DMS 273 (cell line): ENCODE measurements around the gene ALDH3A2.

Experiments used
- DNase-seq: peaks from one replicate; lab custom pipeline; 2025; ENCODE audit not compliant: unreplicated experiment; lab: John Stamatoyannopoulos, UW

The ALDH3A2 gene

GRCh38 chr17:19713901-19714361 lies 65.4 kb downstream of the ALDH3A2 start:
- DNase-seq, result no peak

- no peak for DNase-seq
Measured at GRCh38 chr17:19714542-19715411, 66.2 kb downstream of the ALDH3A2 start.

GRCh38 chr17:19716108-19717030 lies 67.8 kb downstream of the ALDH3A2 start, which contains the start of gene SLC47A2:
TSS of gene SLC47A2 (minus strand) at chr17:19716584. CDS start at chr17:19716555, 29 bp downstream.
- DNase-seq, result no peak

GRCh38 chr17:19717031-19717360 lies 68.4 kb downstream of the ALDH3A2 start:
- no peak for DNase-seq

GRCh38 chr17:19717411-19717908 lies 68.9 kb downstream of the ALDH3A2 start:
- DNase-seq, result no peak

- DNase-seq, result no peak
Measured at GRCh38 chr17:19718041-19718612, 69.6 kb downstream of the ALDH3A2 start.

- peak; percentile 35 for DNase-seq
Measured at GRCh38 chr17:19718613-19719354, 70.2 kb downstream of the ALDH3A2 start.

GRCh38 chr17:19719355-19720209 lies 71.0 kb downstream of the ALDH3A2 start:
- no peak for DNase-seq

- no peak for DNase-seq
Measured at GRCh38 chr17:19720210-19720475, 71.6 kb downstream of the ALDH3A2 start.

- DNase-seq, result peak; percentile 26
Measured at GRCh38 chr17:19720631-19721426, 72.3 kb downstream of the ALDH3A2 start.

GRCh38 chr17:19723964-19724363 lies 75.4 kb downstream of the ALDH3A2 start:
- no peak for DNase-seq

GRCh38 chr17:19724501-19725420 lies 76.2 kb downstream of the ALDH3A2 start:
- no peak for DNase-seq

GRCh38 chr17:19725486-19725885 lies 76.9 kb downstream of the ALDH3A2 start:
- no peak for DNase-seq

GRCh38 chr17:19726631-19727376 lies 78.3 kb downstream of the ALDH3A2 start:
- DNase-seq, result no peak
